AG09319 (cell line): ENCODE data around the gene INPP5J.

Experiments
- DNase-seq: peaks from one replicate; pipeline ENCODE4 v3.0.0-alpha.2; 2010; ENCODE audit warnings: low read depth; ENCODE audit errors: extremely low read depth
- TF ChIP-seq, protein P1 (sequence below): IDR thresholded peaks from 2 replicates; pipeline ENCODE4 v1.5.1; 2011; ENCODE audit warnings: low read depth, mild to moderate bottlenecking, inconsistent platforms, low read length, moderate library complexity

INPP5J gene

DNA sequence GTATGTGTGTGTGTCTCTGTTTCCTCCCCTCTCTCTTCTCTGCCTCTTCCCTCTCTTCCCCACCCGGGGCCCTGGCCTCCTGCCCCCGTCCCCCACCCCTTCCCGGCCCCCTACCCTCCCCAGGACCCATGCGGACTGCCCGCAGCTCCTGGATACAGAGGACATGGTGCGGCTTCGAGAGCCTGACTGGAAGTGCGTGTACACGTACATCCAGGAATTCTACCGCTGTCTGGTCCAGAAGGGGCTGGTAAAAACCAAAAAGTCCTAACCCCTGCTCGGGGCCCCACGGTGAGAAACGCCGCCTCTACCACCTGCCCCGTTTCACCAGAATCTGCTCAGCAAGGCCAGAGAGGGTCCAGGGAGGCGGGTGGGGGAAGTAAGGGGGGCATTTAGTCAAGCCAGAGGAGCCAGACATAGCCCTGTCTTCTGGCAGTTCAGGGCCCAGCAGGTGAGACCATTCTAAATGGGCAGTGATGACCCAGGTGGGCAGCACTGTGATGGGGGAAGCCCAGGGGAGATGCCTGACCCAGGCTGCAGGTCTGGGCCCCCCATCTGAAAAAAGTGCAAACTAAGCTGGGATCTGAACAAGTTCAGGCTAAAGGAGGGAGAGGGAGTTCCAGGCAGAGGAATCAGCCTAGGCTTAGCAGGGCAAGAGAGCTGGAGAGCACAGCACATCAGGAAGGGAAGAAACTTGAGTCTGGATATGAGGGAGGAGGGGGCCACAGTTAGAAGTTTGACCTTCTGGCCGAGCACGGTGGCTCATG lies 21.8 kb upstream of the INPP5J start:
- DNase-seq = no peak
- TF ChIP-seq, protein P1, sequence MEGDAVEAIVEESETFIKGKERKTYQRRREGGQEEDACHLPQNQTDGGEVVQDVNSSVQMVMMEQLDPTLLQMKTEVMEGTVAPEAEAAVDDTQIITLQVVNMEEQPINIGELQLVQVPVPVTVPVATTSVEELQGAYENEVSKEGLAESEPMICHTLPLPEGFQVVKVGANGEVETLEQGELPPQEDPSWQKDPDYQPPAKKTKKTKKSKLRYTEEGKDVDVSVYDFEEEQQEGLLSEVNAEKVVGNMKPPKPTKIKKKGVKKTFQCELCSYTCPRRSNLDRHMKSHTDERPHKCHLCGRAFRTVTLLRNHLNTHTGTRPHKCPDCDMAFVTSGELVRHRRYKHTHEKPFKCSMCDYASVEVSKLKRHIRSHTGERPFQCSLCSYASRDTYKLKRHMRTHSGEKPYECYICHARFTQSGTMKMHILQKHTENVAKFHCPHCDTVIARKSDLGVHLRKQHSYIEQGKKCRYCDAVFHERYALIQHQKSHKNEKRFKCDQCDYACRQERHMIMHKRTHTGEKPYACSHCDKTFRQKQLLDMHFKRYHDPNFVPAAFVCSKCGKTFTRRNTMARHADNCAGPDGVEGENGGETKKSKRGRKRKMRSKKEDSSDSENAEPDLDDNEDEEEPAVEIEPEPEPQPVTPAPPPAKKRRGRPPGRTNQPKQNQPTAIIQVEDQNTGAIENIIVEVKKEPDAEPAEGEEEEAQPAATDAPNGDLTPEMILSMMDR = no peak

- DNase-seq = peak; percentile 97
These were observed 20.2 kb upstream of the INPP5J start for GRCh38 chr22:31102441-31103081.

DNA sequence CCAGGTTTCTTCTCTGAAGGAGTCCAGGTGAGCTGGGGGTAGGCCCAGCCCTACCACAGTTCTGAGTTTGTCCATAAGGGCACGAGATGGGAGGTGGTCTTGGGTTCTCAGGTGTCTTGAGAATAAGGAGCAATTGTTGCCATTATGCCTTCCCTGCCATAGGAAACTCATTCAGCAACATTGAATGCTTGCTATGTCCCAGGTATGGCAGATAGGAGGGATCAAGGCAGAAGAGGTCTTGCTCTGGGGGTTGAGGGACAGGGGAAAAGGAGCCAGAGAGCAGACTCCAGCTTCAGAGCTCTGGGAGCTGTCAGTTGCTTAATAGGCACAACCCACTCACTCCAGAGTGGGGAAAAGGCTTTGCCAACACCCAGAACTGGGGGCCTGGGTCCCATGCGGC lies 19.7 kb upstream of the INPP5J start:
- TF ChIP-seq, protein P1 = no peak
- no peak for DNase-seq

More at GRCh38 chr22:31102441-31103081, 20.2 kb upstream of the INPP5J start:
- TF ChIP-seq, protein P1 = no peak

DNA sequence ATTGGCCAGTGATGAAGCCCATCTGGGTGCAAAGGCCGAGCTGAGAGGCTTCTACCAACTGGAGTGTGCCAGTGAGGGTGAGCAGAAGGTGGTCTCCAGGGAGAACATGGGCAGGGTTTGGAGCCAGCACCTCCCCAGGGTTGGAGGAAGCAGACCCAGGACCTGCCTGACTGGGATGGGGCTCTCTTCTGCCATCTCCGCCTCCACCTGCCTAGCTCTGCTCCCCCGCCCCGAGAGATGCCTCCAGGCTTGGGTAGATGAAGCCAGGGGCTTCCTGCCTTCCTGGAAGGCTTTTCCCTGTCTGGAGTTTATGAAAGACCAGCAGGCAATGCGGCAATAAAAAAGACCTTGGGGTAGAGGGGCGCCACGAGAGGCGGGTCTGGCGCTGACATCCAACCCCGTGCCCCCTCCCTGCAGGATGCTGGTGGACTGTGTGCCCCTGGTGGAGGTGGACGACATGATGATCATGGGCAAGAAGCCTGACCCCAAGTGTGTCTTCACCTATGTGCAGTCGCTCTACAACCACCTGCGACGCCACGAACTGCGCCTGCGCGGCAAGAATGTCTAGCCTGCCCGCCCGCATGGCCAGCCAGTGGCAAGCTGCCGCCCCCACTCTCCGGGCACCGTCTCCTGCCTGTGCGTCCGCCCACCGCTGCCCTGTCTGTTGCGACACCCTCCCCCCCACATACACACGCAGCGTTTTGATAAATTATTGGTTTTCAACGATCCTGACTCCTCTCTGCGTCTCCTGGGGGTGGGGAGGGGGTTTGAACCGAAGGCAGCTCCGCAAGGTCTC lies 18.7 kb upstream of the INPP5J start:
- TF ChIP-seq, protein P1 = no peak
- no peak for DNase-seq

- no peak for DNase-seq
- TF ChIP-seq, protein P1 = peak; percentile 26
These were observed 17.9 kb upstream of the INPP5J start for GRCh38 chr22:31104869-31105268.

DNA sequence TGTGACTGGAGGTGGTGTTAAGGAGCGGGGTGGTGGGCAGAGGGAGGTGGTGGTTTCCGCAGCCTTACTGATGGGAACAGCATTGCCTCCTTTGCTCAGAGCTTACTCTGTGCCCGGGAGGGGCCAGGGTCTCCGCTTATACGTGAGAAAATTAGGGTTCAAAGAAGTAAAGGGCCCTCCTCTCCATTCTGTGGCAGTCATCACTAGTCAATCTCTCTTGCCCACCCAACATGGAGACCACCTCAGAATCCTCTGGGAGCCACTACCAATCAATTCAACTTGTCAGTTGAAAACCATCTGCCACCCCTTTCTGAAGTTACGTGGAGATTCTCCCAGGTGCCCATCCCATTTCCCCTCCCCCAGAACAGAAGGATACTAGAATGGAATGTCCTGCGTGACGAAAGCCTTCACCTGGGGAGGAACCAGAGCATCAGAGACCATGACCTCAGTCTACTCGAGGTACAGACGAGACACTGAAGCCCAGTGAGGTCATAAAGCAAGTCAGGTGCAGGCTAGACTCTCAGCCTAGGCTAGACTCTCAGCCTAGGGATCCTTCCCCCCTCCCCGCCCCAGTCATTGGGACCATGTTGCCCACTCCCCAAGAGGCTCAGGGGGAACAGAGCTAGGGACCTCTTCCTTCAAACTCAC lies 17.4 kb upstream of the INPP5J start:
- no peak for DNase-seq
- TF ChIP-seq, protein P1 = no peak
